ENCODE measurements around the gene ZNF793. TPM values are rescaled to one million over a fixed set of nuclear protein-coding genes. Genes with fewer than 3 reads are reported as not detected.

Gene ZNF793
- total RNA-seq, 2 experiments from 2014 or later, result 0.25 to 0.53 TPM

DNA sequence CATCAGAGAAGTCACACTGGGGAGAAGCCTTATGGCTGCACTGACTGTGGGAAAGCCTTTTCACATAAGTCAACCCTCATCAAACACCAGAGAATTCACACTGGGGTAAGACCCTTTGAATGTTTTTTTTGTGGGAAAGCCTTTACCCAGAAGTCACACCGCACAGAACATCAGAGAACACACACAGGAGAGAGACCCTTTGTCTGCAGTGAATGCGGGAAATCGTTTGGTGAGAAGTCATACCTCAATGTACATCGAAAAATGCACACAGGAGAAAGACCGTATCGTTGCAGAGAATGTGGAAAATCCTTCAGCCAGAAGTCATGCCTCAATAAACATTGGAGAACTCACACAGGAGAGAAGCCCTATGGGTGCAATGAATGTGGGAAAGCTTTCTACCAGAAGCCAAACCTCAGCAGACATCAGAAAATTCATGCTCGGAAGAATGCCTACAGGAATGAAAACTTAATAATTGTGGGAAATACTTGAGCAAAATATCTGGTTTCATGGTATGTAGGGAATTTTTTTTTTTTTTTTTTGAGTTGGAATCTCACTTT is 30.7 kb downstream of the ZNF793 start:
- no peaks in the 10 kb centered on the region for H3K9me2 ChIP-seq (ENCODE audit: insufficient read depth, low read length)
- H3K4me1 ChIP-seq (ENCODE audit: insufficient read depth, low read length, poor library complexity, severe bottlenecking), result no peaks in the 10 kb centered on the region
- POLR2A ChIA-PET, result no interaction called here
- intact Hi-C loops (cut with micrococcal nuclease; ENCODE audit: unreplicated experiment), result no loop called here
- H3K27ac ChIP-seq (ENCODE audit: low read depth, low read length, poor library complexity, severe bottlenecking), result no peak overlapping the region
- H3K4me3 ChIP-seq (ENCODE audit: low read depth, low read length, poor library complexity, severe bottlenecking), result no peak overlapping the region
- no peaks in the 10 kb centered on the region for H4K20me1 ChIP-seq (ENCODE audit: insufficient read depth, low read length)
- CTCF ChIA-PET (ENCODE audit: unreplicated experiment), result no interaction called here
- no peak for TF ChIP-seq EZH2phosphoT487 (IDR thresholded peaks at IDR 0.05; ENCODE audit: borderline replicate concordance, low read depth, low read length)
- TF ChIP-seq, protein P1, sequence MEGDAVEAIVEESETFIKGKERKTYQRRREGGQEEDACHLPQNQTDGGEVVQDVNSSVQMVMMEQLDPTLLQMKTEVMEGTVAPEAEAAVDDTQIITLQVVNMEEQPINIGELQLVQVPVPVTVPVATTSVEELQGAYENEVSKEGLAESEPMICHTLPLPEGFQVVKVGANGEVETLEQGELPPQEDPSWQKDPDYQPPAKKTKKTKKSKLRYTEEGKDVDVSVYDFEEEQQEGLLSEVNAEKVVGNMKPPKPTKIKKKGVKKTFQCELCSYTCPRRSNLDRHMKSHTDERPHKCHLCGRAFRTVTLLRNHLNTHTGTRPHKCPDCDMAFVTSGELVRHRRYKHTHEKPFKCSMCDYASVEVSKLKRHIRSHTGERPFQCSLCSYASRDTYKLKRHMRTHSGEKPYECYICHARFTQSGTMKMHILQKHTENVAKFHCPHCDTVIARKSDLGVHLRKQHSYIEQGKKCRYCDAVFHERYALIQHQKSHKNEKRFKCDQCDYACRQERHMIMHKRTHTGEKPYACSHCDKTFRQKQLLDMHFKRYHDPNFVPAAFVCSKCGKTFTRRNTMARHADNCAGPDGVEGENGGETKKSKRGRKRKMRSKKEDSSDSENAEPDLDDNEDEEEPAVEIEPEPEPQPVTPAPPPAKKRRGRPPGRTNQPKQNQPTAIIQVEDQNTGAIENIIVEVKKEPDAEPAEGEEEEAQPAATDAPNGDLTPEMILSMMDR (conservative IDR thresholded peaks at IDR 0.05; ENCODE audit: low read length), result no peak
- no peak for DNase-seq (ENCODE audit: low spot score)
- 0 out of 2 replicates have a peak, but pooled peaks cover 22% of the 10 kb centered on the region for H3K9me3 ChIP-seq (ENCODE audit: low read length)
- H3K4me2 ChIP-seq (ENCODE audit: low read length), result no peak overlapping the region
- H3K79me2 ChIP-seq (ENCODE audit: insufficient read depth, low read depth, low read length), result no peaks in the 10 kb centered on the region
- H2AFZ ChIP-seq (ENCODE audit: low read length), result no peak overlapping the region
- no peaks in the 10 kb centered on the region for H3K36me3 ChIP-seq (ENCODE audit: insufficient read depth, low read length)
- no TSS peak for BruUV-seq (replicated peaks)

DNA sequence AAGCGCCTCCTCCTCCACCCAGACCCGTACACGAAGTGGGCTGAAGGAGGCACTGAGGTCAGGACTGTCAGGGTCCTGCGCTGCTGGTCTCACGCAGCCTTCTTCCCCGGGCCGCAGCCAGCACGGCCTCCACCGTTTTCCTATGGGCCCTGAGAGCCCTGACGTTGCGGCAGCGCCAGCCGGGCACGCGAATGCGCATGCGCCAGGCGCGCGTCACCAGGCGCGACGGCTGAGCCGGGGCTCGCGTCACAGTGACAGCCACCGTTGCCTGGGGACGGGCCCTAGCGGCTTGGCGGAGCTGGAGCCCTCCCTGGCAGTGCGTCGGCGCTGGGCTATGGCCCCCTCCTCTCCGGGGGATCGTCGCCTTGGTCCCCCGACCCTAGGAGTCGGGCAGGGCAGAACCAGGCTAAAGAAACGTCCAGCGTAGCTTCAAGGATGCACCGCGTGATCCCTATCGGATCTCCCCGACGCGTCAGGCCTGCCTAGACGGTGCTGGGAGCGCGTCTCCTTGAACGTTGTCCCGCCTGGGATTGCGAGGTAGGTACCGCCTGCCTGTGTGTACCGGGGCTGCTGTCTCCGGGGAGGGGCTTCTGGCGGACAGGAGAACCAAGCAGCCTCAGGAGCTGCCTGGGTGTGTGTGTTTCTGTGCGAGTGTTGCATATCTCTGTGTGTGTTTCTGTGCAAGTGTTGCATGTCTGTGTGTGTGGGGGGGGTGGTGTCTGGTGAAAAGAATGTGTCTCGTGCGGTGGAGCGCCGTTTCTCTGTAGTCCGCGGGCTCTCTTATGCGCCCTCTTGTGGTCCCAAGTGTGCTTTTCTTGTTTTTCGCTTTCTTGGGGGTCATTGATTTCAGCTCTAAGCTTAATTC is 44.6 kb downstream of the ZNF793 start:
- POLR2A ChIA-PET, result interaction anchor here (0.6 kb wide), 1 partner anchor 85 kb away, joined by 6 read pairs; no protein-coding TSS in a partner anchor
- CTCF ChIA-PET (ENCODE audit: unreplicated experiment), result no interaction called here
- no peak for DNase-seq (ENCODE audit: low spot score)
- H3K27ac ChIP-seq (ENCODE audit: low read depth, low read length, poor library complexity, severe bottlenecking), result no peak overlapping the region
- intact Hi-C loops (cut with micrococcal nuclease; ENCODE audit: unreplicated experiment), result no loop called here
- no peaks in the 10 kb centered on the region for H3K9me2 ChIP-seq (ENCODE audit: insufficient read depth, low read length)
- no peaks in the 10 kb centered on the region for H3K36me3 ChIP-seq (ENCODE audit: insufficient read depth, low read length)
- H3K4me1 ChIP-seq (ENCODE audit: insufficient read depth, low read length, poor library complexity, severe bottlenecking), result no peaks in the 10 kb centered on the region
- TF ChIP-seq, protein P1 (conservative IDR thresholded peaks at IDR 0.05; ENCODE audit: low read length), result no peak
- TF ChIP-seq EZH2phosphoT487 (IDR thresholded peaks at IDR 0.05; ENCODE audit: borderline replicate concordance, low read depth, low read length), result no peak
- H2AFZ ChIP-seq (ENCODE audit: low read length), result no peak overlapping the region
- BruUV-seq (replicated peaks), result no TSS peak
- no peaks in the 10 kb centered on the region for H3K79me2 ChIP-seq (ENCODE audit: insufficient read depth, low read depth, low read length)
- H3K4me2 ChIP-seq (ENCODE audit: low read length), result no peak overlapping the region; the same call in 1 of the 2 replicates
- 0 out of 2 replicates have a peak, but pooled peaks cover 10% of the 10 kb centered on the region for H3K9me3 ChIP-seq (ENCODE audit: low read length)
- H3K4me3 ChIP-seq (ENCODE audit: low read depth, low read length, poor library complexity, severe bottlenecking), result no peak overlapping the region
- H4K20me1 ChIP-seq (ENCODE audit: insufficient read depth, low read length), result no peaks in the 10 kb centered on the region

DNA sequence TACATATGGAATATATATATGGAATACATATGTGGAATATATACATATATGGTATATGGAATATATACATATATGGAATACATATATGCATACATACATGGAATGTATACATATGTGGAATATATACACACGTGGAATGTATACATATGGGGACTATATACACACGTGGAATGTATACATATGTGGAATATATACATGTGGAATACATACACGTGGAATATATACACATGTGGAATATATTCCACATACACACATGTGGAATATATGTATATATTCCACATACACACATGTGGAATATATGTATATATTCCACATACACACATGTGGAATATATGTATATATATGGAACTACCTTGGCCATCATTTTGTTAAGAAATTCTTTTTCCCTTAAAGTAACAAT is 56.8 kb downstream of the ZNF793 start:
- H3K4me3 ChIP-seq (ENCODE audit: low read depth, low read length, poor library complexity, severe bottlenecking), result no peak overlapping the region
- no TSS peak for BruUV-seq (replicated peaks)
- ChIA-PET CTCF (ENCODE audit: unreplicated experiment) (no interaction called here), POLR2A (no interaction called here)
- H3K36me3 ChIP-seq (ENCODE audit: insufficient read depth, low read length), result 0 out of 2 replicates have a peak, but pooled peaks cover 5% of the 10 kb centered on the region
- H3K4me1 ChIP-seq (ENCODE audit: insufficient read depth, low read length, poor library complexity, severe bottlenecking), result no peaks in the 10 kb centered on the region
- intact Hi-C loops (cut with micrococcal nuclease; ENCODE audit: unreplicated experiment), result no loop called here
- H4K20me1 ChIP-seq (ENCODE audit: insufficient read depth, low read length), result no peaks in the 10 kb centered on the region
- TF ChIP-seq, protein P1 (conservative IDR thresholded peaks at IDR 0.05; ENCODE audit: low read length), result no peak
- TF ChIP-seq EZH2phosphoT487 (IDR thresholded peaks at IDR 0.05; ENCODE audit: borderline replicate concordance, low read depth, low read length), result no peak
- H3K9me3 ChIP-seq (ENCODE audit: low read length), result peaks cover 63% of the 10 kb centered on the region
- no peak overlapping the region for H3K27ac ChIP-seq (ENCODE audit: low read depth, low read length, poor library complexity, severe bottlenecking)
- DNase-seq (ENCODE audit: low spot score), result no peak
- no peak overlapping the region for H3K4me2 ChIP-seq (ENCODE audit: low read length)
- H3K9me2 ChIP-seq (ENCODE audit: insufficient read depth, low read length), result no peaks in the 10 kb centered on the region
- no peaks in the 10 kb centered on the region for H3K79me2 ChIP-seq (ENCODE audit: insufficient read depth, low read depth, low read length)
- no peak overlapping the region for H2AFZ ChIP-seq (ENCODE audit: low read length)

Data from OCI-LY7 (cell line).